HL-60 (cell line): ENCODE results near the gene ARF4.

Source experiments
- POLR2AphosphoS5 ChIP-seq: IDR thresholded peaks from 2 replicates; pipeline ENCODE4 v1.6.1; 2012; ENCODE audit warnings: low read depth
- TF ChIP-seq, protein P1 (sequence below): IDR thresholded peaks from one replicate; pipeline ENCODE4 v1.5.1; 2011; ENCODE audit warnings: low read length, control low read depth, inconsistent platforms; ENCODE audit not compliant: insufficient read depth

DNA sequence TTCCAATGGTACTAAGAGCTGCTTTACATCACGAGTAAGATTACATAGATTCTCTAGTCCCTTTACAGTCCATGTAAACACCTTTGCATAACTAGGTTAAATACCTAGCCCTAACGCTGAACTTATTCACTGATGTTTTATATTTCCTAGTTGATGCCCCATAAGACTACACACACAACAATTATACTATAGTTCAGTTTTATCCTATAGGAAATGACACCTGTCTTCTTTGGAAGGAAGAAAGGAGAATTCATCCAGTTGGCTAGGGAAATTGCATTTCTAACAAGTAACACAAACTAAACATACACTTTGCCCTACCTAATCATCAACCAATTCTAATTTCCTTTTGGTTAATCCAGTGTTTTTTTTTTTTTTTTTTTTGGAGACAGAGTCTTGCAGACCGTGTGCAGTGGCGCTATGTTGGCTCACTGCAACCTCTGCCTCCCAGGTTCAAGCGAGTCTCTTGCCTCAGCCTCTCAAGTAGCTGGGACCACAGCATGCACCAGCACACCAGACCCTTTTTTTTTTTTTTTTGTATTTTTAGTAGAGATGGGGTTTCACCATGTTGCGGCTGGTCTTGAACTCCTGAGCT is 27.2 kb downstream of the ARF4 start:
- TF ChIP-seq, protein P1, sequence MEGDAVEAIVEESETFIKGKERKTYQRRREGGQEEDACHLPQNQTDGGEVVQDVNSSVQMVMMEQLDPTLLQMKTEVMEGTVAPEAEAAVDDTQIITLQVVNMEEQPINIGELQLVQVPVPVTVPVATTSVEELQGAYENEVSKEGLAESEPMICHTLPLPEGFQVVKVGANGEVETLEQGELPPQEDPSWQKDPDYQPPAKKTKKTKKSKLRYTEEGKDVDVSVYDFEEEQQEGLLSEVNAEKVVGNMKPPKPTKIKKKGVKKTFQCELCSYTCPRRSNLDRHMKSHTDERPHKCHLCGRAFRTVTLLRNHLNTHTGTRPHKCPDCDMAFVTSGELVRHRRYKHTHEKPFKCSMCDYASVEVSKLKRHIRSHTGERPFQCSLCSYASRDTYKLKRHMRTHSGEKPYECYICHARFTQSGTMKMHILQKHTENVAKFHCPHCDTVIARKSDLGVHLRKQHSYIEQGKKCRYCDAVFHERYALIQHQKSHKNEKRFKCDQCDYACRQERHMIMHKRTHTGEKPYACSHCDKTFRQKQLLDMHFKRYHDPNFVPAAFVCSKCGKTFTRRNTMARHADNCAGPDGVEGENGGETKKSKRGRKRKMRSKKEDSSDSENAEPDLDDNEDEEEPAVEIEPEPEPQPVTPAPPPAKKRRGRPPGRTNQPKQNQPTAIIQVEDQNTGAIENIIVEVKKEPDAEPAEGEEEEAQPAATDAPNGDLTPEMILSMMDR, result no peak
- no peak for TF ChIP-seq POLR2AphosphoS5
